Measurements from ENCODE around the gene CREG1. TPM values are rescaled to one million over a fixed set of nuclear protein-coding genes. Genes with fewer than 3 reads are reported as not detected.

Gene CREG1
- total RNA-seq, 6 experiments from 2014 or later, result 95.8 to 230 (median 171) TPM

DNA sequence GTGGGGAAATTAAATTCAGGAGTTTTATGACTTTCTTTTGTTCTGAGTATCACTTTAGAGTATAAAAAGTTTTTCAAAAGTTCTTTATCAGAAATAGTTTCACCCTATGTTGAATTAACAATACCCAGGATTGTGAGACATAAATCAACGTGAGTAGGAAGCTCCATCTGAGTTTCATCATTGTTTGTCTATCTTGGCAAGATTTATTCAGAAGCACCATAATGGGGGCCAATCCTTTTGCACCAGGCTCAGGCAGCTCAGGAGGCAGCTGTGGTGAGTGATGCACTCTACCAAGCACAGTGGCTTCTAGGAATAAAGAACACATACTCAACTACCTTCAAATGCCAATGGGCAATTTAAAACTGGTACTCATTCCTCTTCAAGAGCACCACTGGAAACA, 12.0 kb downstream of the CREG1 start:
- Histone ChIP-seq H3K36me3 (peaks cover 0 to 18% (median 0%) of the 10 kb centered on the region in 4 donors), H3K27me3 (no peaks in the 10 kb centered on the region), H3K9me3 (no peaks in the 10 kb centered on the region), H3K27ac (peak overlapping the region in 2 of 3 donors; percentile 46 to 65), H3K4me1 (peaks cover 0 to 70% (median 26%) of the 10 kb centered on the region in 4 donors), H3K4me3 (no peak overlapping the region)
- intact Hi-C loops (cut with DNase I), result no loop called here
- DNase-seq (no peak), ATAC-seq (peak; percentile 29 to 67 (median 60))
- 11% methylated on average over 1 of the region's 1 CpG for WGBS (ENCODE audit: insufficient coverage, low coverage, low lambda C conversion rate, missing lambda C conversion rate)
- no peak for TF ChIP-seq CTCF (IDR thresholded peaks at IDR 0.05)
- TF ChIP-seq POLR2A (IDR thresholded peaks at IDR 0.05), result no peak

DNA sequence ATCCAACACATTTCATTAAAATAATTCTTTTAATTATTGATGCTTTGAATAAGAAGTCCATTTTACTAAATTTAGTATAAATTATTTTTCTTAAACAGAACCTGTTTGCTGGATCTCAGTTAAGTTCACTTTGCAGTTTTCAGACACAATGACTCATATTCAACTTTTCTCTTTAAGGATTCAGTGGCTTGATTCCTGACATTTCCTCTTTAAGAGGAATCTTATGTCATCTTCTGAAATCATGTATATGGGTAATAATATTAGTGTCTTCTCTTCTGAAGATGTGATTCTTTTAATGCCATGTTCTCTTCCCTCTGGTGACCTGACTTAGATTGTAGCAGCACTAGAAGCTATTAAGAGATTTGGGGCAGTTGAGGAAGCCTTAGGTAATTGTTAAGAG, 12.6 kb downstream of the CREG1 start:
- TF ChIP-seq POLR2A (IDR thresholded peaks at IDR 0.05) (no peak), CTCF (IDR thresholded peaks at IDR 0.05) (no peak)
- H3K27ac ChIP-seq, result peak overlapping the region; percentile 27 to 65 (median 46)
- ATAC-seq (no peak), DNase-seq (no peak)
- peaks cover 0 to 17% (median 0%) of the 10 kb centered on the region in 4 donors for H3K36me3 ChIP-seq
- H3K9me3 ChIP-seq, result no peaks in the 10 kb centered on the region
- peaks cover 0 to 74% (median 26%) of the 10 kb centered on the region in 4 donors for H3K4me1 ChIP-seq
- intact Hi-C loops (cut with DNase I), result no loop called here
- H3K4me3 ChIP-seq, result no peak overlapping the region
- H3K27me3 ChIP-seq, result no peaks in the 10 kb centered on the region

DNA sequence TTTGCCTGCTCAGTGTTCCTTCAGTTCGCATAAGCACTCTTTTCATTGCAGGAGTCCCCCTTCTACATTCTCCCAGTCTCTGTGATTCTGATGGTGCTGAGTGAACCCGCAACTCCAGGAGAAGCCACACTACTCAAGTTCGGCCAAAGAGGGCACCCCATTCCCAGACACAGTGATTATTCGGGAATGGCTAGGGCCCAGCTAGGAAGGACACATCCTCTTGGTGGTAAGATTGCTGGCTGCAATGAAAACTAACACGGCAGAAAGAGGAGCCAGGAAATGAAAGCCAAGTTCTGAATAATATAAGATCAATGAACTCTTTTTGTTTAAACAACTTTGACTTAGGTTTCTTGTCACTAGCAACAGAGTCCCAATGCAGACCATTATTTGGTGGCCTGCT, 14.9 kb downstream of the CREG1 start:
- 34% methylated on average over 5 of the region's 5 CpGs for WGBS (ENCODE audit: insufficient coverage, low coverage, low lambda C conversion rate, missing lambda C conversion rate)
- H3K9me3 ChIP-seq, result no peaks in the 10 kb centered on the region
- peak overlapping the region in 1 of 3 donors; percentile 31 for H3K27ac ChIP-seq
- TF ChIP-seq CTCF (IDR thresholded peaks at IDR 0.05) (peak; percentile 4 to 26 (median 14)), POLR2A (IDR thresholded peaks at IDR 0.05) (no peak)
- H3K4me3 ChIP-seq, result no peak overlapping the region
- H3K36me3 ChIP-seq, result no peaks in the 10 kb centered on the region
- ATAC-seq (peak; percentile 27 to 53 (median 44)), DNase-seq (peak in 1 of 3 donors; percentile 61)
- intact Hi-C loops (cut with DNase I), result no loop called here
- peaks cover 0 to 64% (median 26%) of the 10 kb centered on the region in 4 donors for H3K4me1 ChIP-seq
- H3K27me3 ChIP-seq, result no peaks in the 10 kb centered on the region

DNA sequence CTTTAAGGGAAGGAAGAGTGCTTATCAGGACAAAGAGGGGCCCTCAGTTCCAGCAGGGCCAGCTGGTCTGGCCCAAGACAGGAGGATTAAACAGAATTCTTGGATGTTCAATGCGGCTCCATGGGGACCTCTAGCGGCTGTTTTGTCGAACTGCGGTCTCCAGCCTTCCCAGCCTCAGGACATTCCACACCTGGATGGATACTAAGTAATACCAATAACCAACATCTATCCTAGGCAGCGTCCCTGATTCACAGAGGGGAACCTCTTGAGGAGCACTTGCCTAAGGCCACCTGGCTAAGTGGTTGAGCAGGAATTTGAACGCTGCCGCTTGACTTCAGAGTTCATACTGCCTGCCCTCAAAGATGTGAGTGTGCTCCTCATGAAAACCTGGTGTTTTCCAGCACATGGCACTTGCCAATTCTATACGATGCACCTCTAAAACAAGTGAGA, 19.7 kb downstream of the CREG1 start:
- H3K27me3 ChIP-seq, result no peaks in the 10 kb centered on the region
- no peak for TF ChIP-seq POLR2A (IDR thresholded peaks at IDR 0.05)
- TF ChIP-seq CTCF (IDR thresholded peaks at IDR 0.05), result peak; percentile 86 to 96 (median 92)
- DNase-seq (peak in 2 of 3 donors; percentile 63 to 73), ATAC-seq (peak; percentile 89 to 92 (median 90))
- H3K9me3 ChIP-seq, result no peaks in the 10 kb centered on the region
- 7% methylated on average over 2 of the region's 8 CpGs for WGBS (ENCODE audit: insufficient coverage, low coverage, low lambda C conversion rate, missing lambda C conversion rate)
- intact Hi-C loops (cut with DNase I), result no loop called here
- no peak overlapping the region for H3K4me3 ChIP-seq
- peaks cover 0 to 34% (median 10%) of the 10 kb centered on the region in 4 donors for H3K4me1 ChIP-seq
- no peak overlapping the region for H3K27ac ChIP-seq
- no peaks in the 10 kb centered on the region for H3K36me3 ChIP-seq

All from right lobe of liver (tissue), 6 donors.